Kidney (tissue), 14 donors: Measurements from ENCODE around the gene SKAP2. TPM values are rescaled to one million over a fixed set of nuclear protein-coding genes. Genes with fewer than 3 reads are reported as not detected.

Experiments
- DNase-seq, 5 donors: peaks; one replicate each; pipeline ENCODE4 v3.0.0-alpha.2; 2013 to 2020
- FAIRE-seq: peaks from 2 replicates; lab custom pipeline; 2012; peaks lifted over from hg19 to GRCh38; lab: Jason Lieb, UNC
- H3K27ac ChIP-seq, 2 donors: one replicate each; pipeline ENCODE4 v1.7.0; 2013; ENCODE audit warnings: low read depth in 2 of 2, low read length in 2 of 2, inconsistent platforms in 1 of 2
- H3K27me3 ChIP-seq: one replicate; pipeline ENCODE4 v1.7.1; 2013; ENCODE audit warnings: low read length, inconsistent platforms; ENCODE audit not compliant: control insufficient read depth, insufficient read depth
- H3K36me3 ChIP-seq, 3 donors: one replicate each; pipeline versions ENCODE4 v1.7.0 to v1.7.1; 2013; ENCODE audit warnings: low read length in 3 of 3, control low read depth in 1 of 3, inconsistent platforms in 1 of 3; ENCODE audit not compliant: insufficient read depth in 3 of 3, control insufficient read depth in 2 of 3
- H3K4me1 ChIP-seq, 3 donors: one replicate each; pipeline versions ENCODE4 v1.7.0 to v1.7.1; 2013; ENCODE audit warnings: low read length in 3 of 3, inconsistent platforms in 1 of 3, low read depth in 1 of 3; ENCODE audit not compliant: control insufficient read depth in 2 of 3, insufficient read depth in 2 of 3
- H3K4me3 ChIP-seq, 3 donors: one replicate each; pipeline versions ENCODE4 v1.7.0 to v1.8.1; 2013; ENCODE audit warnings: low read length in 3 of 3, control low read depth in 1 of 3, inconsistent platforms in 1 of 3
- H3K9ac ChIP-seq, 3 donors: one replicate each; pipeline versions ENCODE4 v1.7.0 to v1.7.1; 2013; ENCODE audit warnings: low read length in 3 of 3, control low read depth in 1 of 3, inconsistent platforms in 1 of 3
- H3K9me3 ChIP-seq, 3 donors: one replicate each; pipeline versions ENCODE4 v1.7.0 to v1.7.1; 2013; ENCODE audit warnings: low read length in 3 of 3, control low read depth in 1 of 3, inconsistent platforms in 1 of 3; ENCODE audit not compliant: control insufficient read depth in 2 of 3, insufficient read depth in 1 of 3
- intact Hi-C: fragments of 100-400 bp; cut with DNase I; formaldehyde crosslinking; loops from one replicate; pipeline ENCODE4 v1.11.1; 2022
- polyA plus RNA-seq: library from polyadenylated mRNA; stranded (reverse); fragments of 350-450 nt; fragmentation: Illumina TruSeq; extraction: RNeasy Lipid Tissue Mini Kit (QIAGEN cat#74804); gene quantifications from one replicate; pipeline ENCODE4 v1.2.3, GENCODE V29; 2014; ENCODE audit warnings: low read depth, low replicate concordance; ENCODE audit not compliant: insufficient read depth
- total RNA-seq: library from RNA; stranded (reverse); fragmentation: NEBNext Ultra II Directional; extraction: Animal tissue kit (Norgen Biotek cat#: 25700); gene quantifications from one replicate; pipeline ENCODE4 v1.2.1, GENCODE V29; 2021
- TF ChIP-seq, protein P1 (sequence below): IDR thresholded peaks from 3 replicates; pipeline ENCODE4 v1.5.1; 2012; ENCODE audit warnings: mild to moderate bottlenecking, moderate library complexity, borderline replicate concordance; ENCODE audit not compliant: insufficient read depth; ENCODE audit errors: extremely low read depth
- donor health status: control.
- donor health status: control.
- donor health status: control.
- donor health status: control.
- donor health status: control.
- donor health status: DM: yes; HTN: yes; CAD: no.
- donor health status: Normal renal cell carcinoma (clear cell type).

SKAP2 gene
- total and polyA plus RNA-seq, 2 donors from 2014 or later, result 20.0 to 75.8 TPM

DNA sequence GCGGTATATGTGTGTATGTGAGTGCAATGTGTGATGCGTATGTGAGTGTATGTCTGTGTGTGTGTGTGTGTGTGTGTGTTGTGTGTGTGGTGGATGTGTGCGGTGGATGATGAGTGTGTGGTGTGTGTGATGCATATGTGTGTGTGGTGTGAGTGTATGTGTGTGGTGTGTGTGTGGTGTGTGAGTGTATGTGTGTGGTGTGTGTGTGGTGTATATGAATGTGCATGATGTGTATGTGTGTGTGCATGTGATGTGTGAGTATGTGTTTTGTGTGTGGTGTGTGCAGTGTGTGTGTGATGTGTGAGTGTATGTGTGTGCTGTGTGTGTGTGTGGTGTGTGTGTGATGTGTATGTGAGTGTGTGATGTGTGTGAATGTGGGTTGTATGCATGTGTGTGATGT, 222.0 kb downstream of the SKAP2 start:
- TF ChIP-seq, protein P1, sequence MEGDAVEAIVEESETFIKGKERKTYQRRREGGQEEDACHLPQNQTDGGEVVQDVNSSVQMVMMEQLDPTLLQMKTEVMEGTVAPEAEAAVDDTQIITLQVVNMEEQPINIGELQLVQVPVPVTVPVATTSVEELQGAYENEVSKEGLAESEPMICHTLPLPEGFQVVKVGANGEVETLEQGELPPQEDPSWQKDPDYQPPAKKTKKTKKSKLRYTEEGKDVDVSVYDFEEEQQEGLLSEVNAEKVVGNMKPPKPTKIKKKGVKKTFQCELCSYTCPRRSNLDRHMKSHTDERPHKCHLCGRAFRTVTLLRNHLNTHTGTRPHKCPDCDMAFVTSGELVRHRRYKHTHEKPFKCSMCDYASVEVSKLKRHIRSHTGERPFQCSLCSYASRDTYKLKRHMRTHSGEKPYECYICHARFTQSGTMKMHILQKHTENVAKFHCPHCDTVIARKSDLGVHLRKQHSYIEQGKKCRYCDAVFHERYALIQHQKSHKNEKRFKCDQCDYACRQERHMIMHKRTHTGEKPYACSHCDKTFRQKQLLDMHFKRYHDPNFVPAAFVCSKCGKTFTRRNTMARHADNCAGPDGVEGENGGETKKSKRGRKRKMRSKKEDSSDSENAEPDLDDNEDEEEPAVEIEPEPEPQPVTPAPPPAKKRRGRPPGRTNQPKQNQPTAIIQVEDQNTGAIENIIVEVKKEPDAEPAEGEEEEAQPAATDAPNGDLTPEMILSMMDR, result no peak
- H3K27me3 ChIP-seq, result no peaks in the 10 kb centered on the region
- H3K4me3 ChIP-seq, result peak overlapping the region in 1 of 3 donors; percentile 24
- H3K27ac ChIP-seq, result no peak overlapping the region
- DNase-seq (no peak), FAIRE-seq (no peak)
- no peaks in the 10 kb centered on the region for H3K36me3 ChIP-seq
- peaks cover 0 to 6% (median 0%) of the 10 kb centered on the region in 3 donors for H3K9me3 ChIP-seq
- intact Hi-C loops, result no loop called here
- H3K9ac ChIP-seq, result no peak overlapping the region
- no peaks in the 10 kb centered on the region for H3K4me1 ChIP-seq

DNA sequence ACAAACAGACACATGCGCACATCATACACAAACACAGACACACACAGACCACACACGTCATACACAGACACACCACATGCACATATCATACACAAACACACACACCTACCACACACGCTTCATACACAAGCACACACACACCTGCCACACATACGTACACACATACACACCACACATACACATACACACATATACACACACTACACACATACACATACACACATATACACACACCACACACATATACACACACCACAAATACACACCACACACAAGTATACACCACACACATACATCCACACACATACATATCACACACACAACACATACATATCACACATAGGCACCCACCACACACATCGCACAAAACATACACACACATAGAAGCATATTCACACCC, 224.7 kb downstream of the SKAP2 start:
- no peak overlapping the region for H3K27ac ChIP-seq
- intact Hi-C loops, result no loop called here
- peak overlapping the region in 1 of 3 donors; percentile 9 for H3K4me3 ChIP-seq
- H3K9ac ChIP-seq, result no peak overlapping the region
- H3K36me3 ChIP-seq, result no peaks in the 10 kb centered on the region
- FAIRE-seq (no peak), DNase-seq (no peak)
- H3K4me1 ChIP-seq, result no peaks in the 10 kb centered on the region
- H3K9me3 ChIP-seq, result peaks cover 0 to 6% (median 0%) of the 10 kb centered on the region in 3 donors
- no peaks in the 10 kb centered on the region for H3K27me3 ChIP-seq
- TF ChIP-seq, protein P1, result no peak

DNA sequence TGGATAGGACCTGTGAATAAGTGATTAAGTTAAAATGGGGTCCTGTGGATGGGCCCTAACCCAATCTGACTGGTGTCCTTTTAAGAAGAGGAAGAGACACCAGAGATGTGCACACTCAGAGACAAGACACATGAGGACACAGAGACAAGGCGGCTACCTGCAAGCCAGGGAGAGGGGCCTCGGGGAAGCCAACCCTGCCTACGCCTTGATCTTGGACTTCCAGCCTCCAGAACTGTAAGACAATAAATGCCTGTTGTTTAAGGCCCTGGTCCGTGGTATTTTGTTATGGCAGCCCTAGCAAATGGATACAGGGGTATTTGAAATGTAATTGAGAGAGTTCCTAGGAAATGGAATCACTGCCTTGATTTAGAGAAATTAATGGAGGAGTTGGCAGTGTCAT, 225.3 kb downstream of the SKAP2 start:
- Histone ChIP-seq H3K9ac (no peak overlapping the region), H3K27me3 (no peaks in the 10 kb centered on the region), H3K4me1 (no peaks in the 10 kb centered on the region), H3K4me3 (no peak overlapping the region), H3K36me3 (no peaks in the 10 kb centered on the region), H3K9me3 (peaks cover 0 to 6% (median 0%) of the 10 kb centered on the region in 3 donors), H3K27ac (no peak overlapping the region)
- intact Hi-C loops, result no loop called here
- FAIRE-seq (no peak), DNase-seq (no peak)
- TF ChIP-seq, protein P1, result no peak

DNA sequence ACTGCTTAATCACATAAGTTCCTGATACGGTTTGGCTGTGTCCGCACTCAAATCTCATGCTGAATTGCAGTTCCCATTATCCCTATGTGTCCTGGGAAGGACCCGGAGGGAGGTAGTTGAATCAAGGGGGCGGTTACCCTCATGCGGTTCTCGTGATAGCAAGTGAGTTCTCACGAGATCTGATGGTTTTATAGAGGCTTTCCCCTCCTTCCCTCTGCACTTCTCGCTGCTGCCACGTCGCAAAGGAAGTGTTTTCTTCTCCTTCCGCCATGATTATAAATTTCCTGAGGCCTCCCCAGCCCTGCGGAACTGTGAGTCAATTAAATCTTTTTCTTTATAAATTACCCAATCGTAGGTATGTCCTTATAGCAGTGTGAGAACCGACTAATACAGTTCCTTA, 226.2 kb downstream of the SKAP2 start:
- Histone ChIP-seq H3K36me3 (no peaks in the 10 kb centered on the region), H3K9me3 (peaks cover 0 to 6% (median 0%) of the 10 kb centered on the region in 3 donors), H3K27me3 (no peaks in the 10 kb centered on the region), H3K27ac (no peak overlapping the region), H3K4me1 (no peaks in the 10 kb centered on the region), H3K4me3 (no peak overlapping the region), H3K9ac (no peak overlapping the region)
- no peak for FAIRE-seq
- intact Hi-C loops, result no loop called here
- TF ChIP-seq, protein P1, result no peak
- no peak for DNase-seq
